ENCODE data around the gene SGK1.

GRCh38 chr6:134307870-134308269 lies 10.0 kb downstream of the SGK1 start:
- TF ChIP-seq, protein P1, sequence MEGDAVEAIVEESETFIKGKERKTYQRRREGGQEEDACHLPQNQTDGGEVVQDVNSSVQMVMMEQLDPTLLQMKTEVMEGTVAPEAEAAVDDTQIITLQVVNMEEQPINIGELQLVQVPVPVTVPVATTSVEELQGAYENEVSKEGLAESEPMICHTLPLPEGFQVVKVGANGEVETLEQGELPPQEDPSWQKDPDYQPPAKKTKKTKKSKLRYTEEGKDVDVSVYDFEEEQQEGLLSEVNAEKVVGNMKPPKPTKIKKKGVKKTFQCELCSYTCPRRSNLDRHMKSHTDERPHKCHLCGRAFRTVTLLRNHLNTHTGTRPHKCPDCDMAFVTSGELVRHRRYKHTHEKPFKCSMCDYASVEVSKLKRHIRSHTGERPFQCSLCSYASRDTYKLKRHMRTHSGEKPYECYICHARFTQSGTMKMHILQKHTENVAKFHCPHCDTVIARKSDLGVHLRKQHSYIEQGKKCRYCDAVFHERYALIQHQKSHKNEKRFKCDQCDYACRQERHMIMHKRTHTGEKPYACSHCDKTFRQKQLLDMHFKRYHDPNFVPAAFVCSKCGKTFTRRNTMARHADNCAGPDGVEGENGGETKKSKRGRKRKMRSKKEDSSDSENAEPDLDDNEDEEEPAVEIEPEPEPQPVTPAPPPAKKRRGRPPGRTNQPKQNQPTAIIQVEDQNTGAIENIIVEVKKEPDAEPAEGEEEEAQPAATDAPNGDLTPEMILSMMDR (IDR thresholded peaks at IDR 0.05; ENCODE audit: low read depth, low read length), result no peak
- no peak for TF ChIP-seq MAX (IDR thresholded peaks at IDR 0.05; ENCODE audit: low read depth, low read length)
